Naive thymus-derived CD4-positive, alpha-beta T cell (primary cell): ENCODE measurements around the gene SERPINB1. TPM values are rescaled to one million over a fixed set of nuclear protein-coding genes. Genes with fewer than 3 reads are reported as not detected.

Source experiments
- ATAC-seq: fragments of 150-1000 bp; cut with Tn5 transposase; 2 replicates; pipeline ENCODE4 v1.10.0; 2021; ENCODE audit warnings: mild to moderate bottlenecking, moderate library complexity
- CTCF ChIA-PET: fragments of 350-600 bp; sonication (Branson Sonifier 250); formaldehyde crosslinking; loops from one replicate; lab custom pipeline; 2021; ENCODE audit warnings: antibody characterized with exemption; lab: Charles Lee
- POLR2A ChIA-PET: fragments of 350-600 bp; sonication (Branson Sonifier 250); formaldehyde crosslinking; loops from one replicate; lab custom pipeline; 2021; ENCODE audit warnings: antibody characterized with exemption, inconsistent platforms; lab: Charles Lee
- DNase-seq, 9 donors: peaks; one replicate each; pipeline versions ENCODE4 v3.0.0 to v3.0.0-alpha.2; 2020 to 2022; ENCODE audit warnings: mixed read lengths in 1 of 9
- H3K27ac ChIP-seq: one replicate; pipeline ENCODE4 v1.7.0; 2013; ENCODE audit warnings: mild to moderate bottlenecking, low read depth, low read length, moderate library complexity
- H3K27me3 ChIP-seq, 2 donors: one replicate each; pipeline ENCODE4 v1.7.0; 2013; ENCODE audit warnings: low read length in 2 of 2, mild to moderate bottlenecking in 2 of 2, moderate library complexity in 2 of 2; ENCODE audit not compliant: control insufficient read depth in 2 of 2, insufficient read depth in 2 of 2
- H3K36me3 ChIP-seq, 3 experiments: 1 replicate in 2 of 3; 2 replicates in 1 of 3; pipeline ENCODE4 v1.7.0; 2013; ENCODE audit warnings: low read length in 3 of 3, mild to moderate bottlenecking in 3 of 3, moderate library complexity in 1 of 3; ENCODE audit not compliant: insufficient read depth in 3 of 3, control insufficient read depth in 2 of 3
- H3K4me1 ChIP-seq, 2 donors: one replicate each; pipeline ENCODE4 v1.7.0; 2013; ENCODE audit warnings: low read length in 2 of 2, mild to moderate bottlenecking in 2 of 2, moderate library complexity in 1 of 2; ENCODE audit not compliant: control insufficient read depth in 2 of 2, insufficient read depth in 2 of 2
- H3K4me3 ChIP-seq: 2 replicates; pipeline ENCODE4 v1.7.0; 2013; ENCODE audit warnings: mild to moderate bottlenecking, low read length
- H3K9me3 ChIP-seq, 3 experiments: 1 replicate in 2 of 3; 2 replicates in 1 of 3; pipeline ENCODE4 v1.7.0; 2013; ENCODE audit warnings: low read length in 3 of 3; ENCODE audit not compliant: control insufficient read depth in 2 of 3
- H3K27ac Mint-ChIP-seq, 9 donors: one replicate each; pipeline ENCODE4 v1.8.0; 2020 to 2022; ENCODE audit warnings: mixed read lengths in 9 of 9, mild to moderate bottlenecking in 8 of 9, moderate library complexity in 5 of 9, inconsistent platforms in 2 of 9
- H3K27me3 Mint-ChIP-seq, 5 donors: one replicate each; pipeline ENCODE4 v1.8.0; 2021 to 2022; ENCODE audit warnings: mixed read lengths in 5 of 5, mild to moderate bottlenecking in 1 of 5
- H3K36me3 Mint-ChIP-seq, 5 donors: one replicate each; pipeline ENCODE4 v1.8.0; 2020 to 2022; ENCODE audit warnings: mixed read lengths in 5 of 5, mild to moderate bottlenecking in 3 of 5, inconsistent platforms in 1 of 5
- H3K4me1 Mint-ChIP-seq, 7 donors: one replicate each; pipeline ENCODE4 v1.8.0; 2020 to 2022; ENCODE audit warnings: mixed read lengths in 7 of 7, mild to moderate bottlenecking in 3 of 7, inconsistent platforms in 1 of 7
- H3K4me3 Mint-ChIP-seq, 10 donors: one replicate each; pipeline ENCODE4 v1.8.0; 2020 to 2022; ENCODE audit warnings: mild to moderate bottlenecking in 10 of 10, mixed read lengths in 10 of 10, moderate library complexity in 6 of 10, inconsistent platforms in 2 of 10
- H3K9me3 Mint-ChIP-seq, 11 donors: one replicate each; pipeline ENCODE4 v1.8.0; 2020 to 2022; ENCODE audit warnings: mixed read lengths in 11 of 11, mild to moderate bottlenecking in 4 of 11, inconsistent platforms in 1 of 11, moderate library complexity in 1 of 11
- intact Hi-C, 2 donors: fragments of 100-400 bp; cut with micrococcal nuclease; formaldehyde crosslinking; loops; one replicate each; pipeline ENCODE4 v1.15.1; 2023
- microRNA-seq: library from miRNA; unstranded; fragments of <30 nt; microRNA quantifications from one replicate; pipeline ENCODE4 v1.2.0, GENCODE V29; 2022; ENCODE audit warnings: borderline microRNAs expressed
- polyA plus RNA-seq, 2 donors: library from polyadenylated mRNA; unstranded; fragments of 300-500 nt; fragmentation: Illumina TruSeq; gene quantifications; one replicate each; pipeline ENCODE4 v1.2.3, GENCODE V29; 2021
- total RNA-seq, 6 experiments: library from RNA in 5 of 6; stranded (reverse) in 5 of 6; gene quantifications; 1 replicate in 5 of 6; 2 replicates in 1 of 6; pipeline ENCODE4 v1.2.3 and lab custom pipeline; 2021 to 2026

The SERPINB1 gene
- total and polyA plus RNA-seq, 7 experiments from 2014 or later, result 43.8 to 135 (median 68.8) TPM

- CTCF ChIA-PET, result interaction anchor here (1.0 to 1.7 kb wide), 3 partner anchors 14 to 152 kb away, joined by 3 to 7 read pairs (median 4); no protein-coding TSS in a partner anchor
- no peak overlapping the region for H3K4me3 Mint-ChIP-seq
These were observed 58.3 kb downstream of the SERPINB1 start for GRCh38 chr6:2783188-2783963.

GRCh38 chr6:2782825-2783187, 58.9 kb downstream of the SERPINB1 start:
- no peak overlapping the region for H3K27ac ChIP-seq
- no peak for DNase-seq
- no peaks in the 10 kb centered on the region for H3K9me3 Mint-ChIP-seq
- peaks cover 0 to 77% (median 3%) of the 10 kb centered on the region in 3 experiments for H3K36me3 ChIP-seq
- no peak for ATAC-seq
- H3K27me3 Mint-ChIP-seq, result no peaks in the 10 kb centered on the region
- CTCF ChIA-PET, result interaction anchor here (1.0 to 1.7 kb wide), 2 partner anchors 13 to 15 kb away, joined by 3 to 7 read pairs; no protein-coding TSS in a partner anchor
- peaks cover 12 to 66% (median 22%) of the 10 kb centered on the region in 5 donors for H3K36me3 Mint-ChIP-seq
- intact Hi-C loops, result loop anchor here in 1 of 2 donors (2.0 kb wide), 1 partner anchor 14 kb away; no protein-coding TSS in a partner anchor
- H3K27ac Mint-ChIP-seq, result peak overlapping the region in 3 of 9 donors; percentile 38 to 77 (median 45)
- peaks cover 22 to 41% (median 27%) of the 10 kb centered on the region in 7 donors for H3K4me1 Mint-ChIP-seq
- H3K4me3 Mint-ChIP-seq, result no peak overlapping the region
- H3K9me3 ChIP-seq, result no peaks in the 10 kb centered on the region
- H3K4me1 ChIP-seq, result no peaks in the 10 kb centered on the region
- H3K27me3 ChIP-seq, result no peaks in the 10 kb centered on the region
- no peak overlapping the region for H3K4me3 ChIP-seq
- POLR2A ChIA-PET, result no interaction called here

More at GRCh38 chr6:2783188-2783963, 58.3 kb downstream of the SERPINB1 start:
- Mint-ChIP-seq H3K9me3 (no peaks in the 10 kb centered on the region), H3K36me3 (peaks cover 14 to 69% (median 24%) of the 10 kb centered on the region in 5 donors), H3K4me1 (peaks cover 21 to 40% (median 29%) of the 10 kb centered on the region in 7 donors), H3K27ac (peak overlapping the region in 3 of 9 donors; percentile 38 to 77 (median 45)), H3K27me3 (no peaks in the 10 kb centered on the region)
- POLR2A ChIA-PET, result interaction anchor here (0.7 to 1.5 kb wide), 2 partner anchors 58 to 207 kb away, joined by 3 to 5 read pairs; partner anchors contain the start of gene SERPINB1
- H3K4me3 ChIP-seq, result no peak overlapping the region
- DNase-seq, result no peak
- peak; percentile 63 for ATAC-seq
- no peaks in the 10 kb centered on the region for H3K27me3 ChIP-seq
- no peaks in the 10 kb centered on the region for H3K4me1 ChIP-seq
- intact Hi-C loops, result loop anchor here in 1 of 2 donors (2.0 kb wide), 1 partner anchor 15 kb away; no protein-coding TSS in a partner anchor
- H3K36me3 ChIP-seq, result peaks cover 0 to 74% (median 3%) of the 10 kb centered on the region in 3 experiments
- H3K9me3 ChIP-seq, result no peaks in the 10 kb centered on the region
- H3K27ac ChIP-seq, result no peak overlapping the region

GRCh38 chr6:2782356-2782708, 59.3 kb downstream of the SERPINB1 start:
- POLR2A ChIA-PET, result no interaction called here

More at GRCh38 chr6:2782356-2782708, 59.3 kb downstream of the SERPINB1 start:
- no peak overlapping the region for H3K27ac Mint-ChIP-seq
- DNase-seq (no peak), ATAC-seq (no peak)
- peaks cover 0 to 75% (median 3%) of the 10 kb centered on the region in 3 experiments for H3K36me3 ChIP-seq
- no peaks in the 10 kb centered on the region for H3K9me3 ChIP-seq
- no peak overlapping the region for H3K4me3 ChIP-seq
- H3K4me1 ChIP-seq, result no peaks in the 10 kb centered on the region
- H3K36me3 Mint-ChIP-seq, result peaks cover 7 to 65% (median 19%) of the 10 kb centered on the region in 5 donors
- H3K27me3 Mint-ChIP-seq, result no peaks in the 10 kb centered on the region
- CTCF ChIA-PET, result interaction anchor here (1.7 kb wide), 1 partner anchor 13 kb away, joined by 7 read pairs; no protein-coding TSS in a partner anchor
- H3K9me3 Mint-ChIP-seq, result no peaks in the 10 kb centered on the region
- no peaks in the 10 kb centered on the region for H3K27me3 ChIP-seq
- no peak overlapping the region for H3K27ac ChIP-seq
- H3K4me1 Mint-ChIP-seq, result peaks cover 26 to 46% (median 31%) of the 10 kb centered on the region in 7 donors
- intact Hi-C loops, result loop anchor here in 1 of 2 donors (2.0 kb wide), 1 partner anchor 14 kb away; no protein-coding TSS in a partner anchor
- no peak overlapping the region for H3K4me3 Mint-ChIP-seq

Small RNA genes lying within 50 kb of the gene (microRNA-seq; reads per million reads assigned to microRNA genes)
- gene MIR4645, result not detected

Other genes with a start within 250 kb of the SERPINB1 start
- 1 to 10 TPM in 1 of 5 experiments, under 1 TPM in 4; 0.24 to 1.6 (median 0.44) TPM for gene MYLK4, start 90.9 kb downstream of the SERPINB1 start, total RNA-seq
- under 1 TPM in 1 of 2 donors, not detected in 1; 0.23 TPM for gene MYLK4, start 90.9 kb downstream of the SERPINB1 start, polyA plus RNA-seq
- 10 to 100 TPM; 31.2 to 47.6 (median 37.8) TPM for gene WRNIP1, start 76.5 kb downstream of the SERPINB1 start, total RNA-seq
- gene WRNIP1, start 76.5 kb downstream of the SERPINB1 start, polyA plus RNA-seq, result 10 to 100 TPM; 21.8 to 61.8 TPM
- gene SERPINB9, start 61.4 kb upstream of the SERPINB1 start, total RNA-seq, result 10 to 100 TPM; 25.1 to 74.4 (median 52.0) TPM
- 10 to 100 TPM; 33.1 to 34.1 TPM for gene SERPINB9, start 61.4 kb upstream of the SERPINB1 start, polyA plus RNA-seq
- 10 to 100 TPM; 19.7 to 60.5 (median 56.4) TPM for gene SERPINB6, start 129.7 kb upstream of the SERPINB1 start, total RNA-seq
- 10 to 100 TPM; 77.9 to 94.2 TPM for gene SERPINB6, start 129.7 kb upstream of the SERPINB1 start, polyA plus RNA-seq
- 10 to 100 TPM in 4 of 5 experiments, 1 to 10 TPM in 1; 8.1 to 34.6 (median 22.6) TPM for gene NQO2, start 158.0 kb upstream of the SERPINB1 start, total RNA-seq
- 10 to 100 TPM; 44.4 to 52.0 TPM for gene NQO2, start 158.0 kb upstream of the SERPINB1 start, polyA plus RNA-seq
- 10 to 100 TPM; 20.3 to 34.8 (median 32.4) TPM for gene RIPK1, start 226.6 kb upstream of the SERPINB1 start, total RNA-seq
- gene RIPK1, start 226.6 kb upstream of the SERPINB1 start, polyA plus RNA-seq, result 10 to 100 TPM; 17.1 to 25.4 TPM